Lower leg skin (tissue), 3 donors: ENCODE data around the gene NES.

Experiments
- CTCF ChIP-seq, 3 donors: fragments of 450-650 bp; IDR thresholded peaks; one replicate each; pipeline ENCODE4 v1.5.1; 2016; ENCODE audit warnings: antibody characterized with exemption in 3 of 3, mild to moderate bottlenecking in 3 of 3, moderate library complexity in 2 of 3
- POLR2A ChIP-seq, 2 donors: fragments of 450-650 bp; IDR thresholded peaks; one replicate each; pipeline ENCODE4 v1.6.1; 2016 to 2017; ENCODE audit warnings: antibody characterized with exemption in 2 of 2, mild to moderate bottlenecking in 1 of 2, moderate library complexity in 1 of 2

GRCh38 chr1:156696755-156697154 is 19.5 kb upstream of the NES start:
- TF ChIP-seq POLR2A (IDR thresholded peaks at IDR 0.05) (no peak), CTCF (IDR thresholded peaks at IDR 0.05) (no peak)
